T-helper 2 cell treated with Interferon-gamma antibody and Interleukin-4, amounts not matched to agents 100 ng/mL and 5 ng/mL, for 36 hours (primary cell): ENCODE data around the gene CHMP3. TPM values are rescaled to one million over a fixed set of nuclear protein-coding genes. Genes with fewer than 3 reads are reported as not detected.
"Not testable (repeated sequence)": the region's sequence is repeated elsewhere in the genome, so short reads cannot be mapped to it uniquely, and the experiment has no call there.

ENCODE experiments used
- intact Hi-C: fragments of 100-400 bp; cut with micrococcal nuclease; formaldehyde crosslinking; loops from one replicate; pipeline ENCODE4 v1.15.1; 2023
- total RNA-seq: library from RNA; stranded (reverse); gene quantifications from 2 replicates; pipeline ENCODE4 v1.2.3, GENCODE V29; 2022

CHMP3 gene
- total RNA-seq, 1 donor from 2014 or later = 51.8 TPM

DNA sequence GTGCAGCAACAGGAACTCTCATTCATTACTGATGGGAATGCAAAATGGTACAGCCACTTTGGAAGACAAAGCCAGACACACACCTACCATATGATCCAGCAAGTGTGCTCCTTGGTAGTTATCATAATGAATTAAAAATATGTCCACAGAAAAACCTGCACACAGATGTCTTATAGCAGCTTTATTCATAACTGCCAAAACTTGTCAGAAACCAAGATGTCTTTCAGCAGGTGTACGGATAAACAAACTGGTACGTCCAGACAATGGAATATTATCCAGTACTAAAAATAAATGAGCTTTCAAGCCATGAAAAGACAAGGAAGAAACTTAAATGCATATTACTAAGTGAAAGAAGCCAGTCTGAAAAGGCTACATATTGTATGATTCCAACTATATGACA is 50.4 kb downstream of the CHMP3 start:
- intact Hi-C loops = no loop called here

DNA sequence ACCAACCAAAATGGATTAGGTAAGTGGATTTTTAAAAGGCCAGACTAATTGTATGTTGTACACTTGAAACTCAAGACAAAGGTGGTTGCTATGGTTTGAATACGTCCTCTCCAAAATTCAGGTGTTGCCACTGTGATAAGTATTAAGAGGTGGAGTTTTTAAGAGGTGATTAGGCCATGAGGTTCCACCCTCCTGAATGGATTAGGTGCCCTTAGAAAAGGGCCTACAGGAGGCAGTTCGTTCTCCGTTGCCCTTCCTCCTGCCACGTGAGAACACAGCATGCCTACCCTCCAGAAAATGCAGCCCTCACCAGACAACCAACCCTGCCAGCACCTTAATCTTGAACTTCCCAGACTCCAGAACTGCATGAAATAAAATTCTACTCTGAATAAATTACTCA is 51.2 kb downstream of the CHMP3 start:
- intact Hi-C loops = no loop called here

DNA sequence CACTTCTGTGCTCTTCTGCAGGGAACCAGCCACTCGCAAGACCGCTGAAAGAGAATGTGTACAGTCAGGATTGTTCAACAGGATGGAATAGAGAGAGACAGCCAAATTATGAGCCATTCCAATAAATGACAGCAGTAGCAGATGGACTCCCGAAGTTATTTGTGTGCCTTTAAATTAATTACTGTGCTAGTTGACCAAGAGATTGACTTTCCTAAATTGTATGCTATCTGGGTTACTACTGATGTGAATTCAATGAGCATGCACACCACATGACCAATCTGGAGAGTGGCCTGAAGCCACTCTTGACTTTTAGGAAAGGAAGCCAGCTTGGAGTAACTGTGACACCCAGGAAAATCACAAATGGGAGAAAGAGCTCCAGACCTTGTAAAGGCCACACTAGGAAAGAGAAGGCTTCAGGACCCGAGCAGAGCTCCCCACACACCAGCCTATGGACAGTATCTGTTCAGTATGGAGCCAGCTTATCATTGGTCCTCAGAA is 52.8 kb downstream of the CHMP3 start:
- intact Hi-C loops = no loop called here

DNA sequence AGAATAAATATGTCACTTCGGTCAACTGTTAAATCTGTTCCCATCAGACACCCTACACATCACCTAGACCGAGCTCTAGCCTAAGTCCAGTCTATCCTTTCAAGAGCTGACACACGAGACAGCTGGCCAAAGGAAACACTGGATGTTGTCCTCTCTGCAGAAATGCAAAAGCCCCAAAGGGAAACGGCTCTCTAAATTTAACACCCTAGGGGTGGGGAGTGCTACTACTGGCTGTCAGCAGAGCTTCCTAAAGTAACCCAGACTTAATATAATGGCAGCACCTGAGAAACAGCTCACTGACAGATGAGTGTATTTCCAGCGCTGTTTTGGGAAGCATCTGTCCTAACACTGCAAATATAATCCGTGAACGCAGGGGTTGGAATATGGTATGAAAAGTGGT is 55.6 kb downstream of the CHMP3 start:
- intact Hi-C loops = no loop called here

DNA sequence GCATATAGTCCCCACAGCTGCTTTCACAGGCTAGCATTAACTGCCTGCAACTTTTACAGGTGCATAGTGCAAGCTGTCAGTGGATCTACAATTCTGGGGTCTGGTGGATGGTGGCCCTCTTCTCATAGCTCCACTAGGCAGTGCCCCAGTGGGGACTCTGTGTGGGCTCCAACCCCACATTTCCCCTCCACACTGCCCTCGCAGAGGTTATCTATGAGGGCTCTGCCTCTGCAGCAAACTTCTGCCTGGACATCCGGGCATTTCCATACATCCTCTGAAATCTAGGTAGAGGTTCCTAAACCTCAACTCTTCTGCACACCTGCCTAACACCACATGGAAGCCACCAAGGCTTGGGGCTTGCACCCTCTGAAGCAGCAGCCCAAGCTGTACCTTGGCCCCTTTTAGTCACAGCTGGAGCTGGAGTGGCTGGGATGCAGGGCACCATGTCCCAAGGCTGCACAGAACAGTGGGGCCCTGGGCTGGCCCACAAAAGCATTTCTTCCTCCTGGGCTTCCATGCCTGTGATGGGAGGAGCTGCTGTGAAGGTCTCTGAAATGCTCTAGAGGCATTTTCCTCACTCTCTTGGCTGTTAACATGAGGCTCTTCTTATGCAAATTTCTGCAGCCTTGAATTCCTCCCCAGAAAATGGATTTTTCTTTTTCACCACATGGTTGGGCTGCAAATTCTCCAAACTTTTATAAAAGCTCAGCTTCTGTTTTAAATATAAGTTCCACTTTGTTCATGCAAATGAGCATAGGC is 62.7 kb downstream of the CHMP3 start:
- intact Hi-C loops = no loop called here

DNA sequence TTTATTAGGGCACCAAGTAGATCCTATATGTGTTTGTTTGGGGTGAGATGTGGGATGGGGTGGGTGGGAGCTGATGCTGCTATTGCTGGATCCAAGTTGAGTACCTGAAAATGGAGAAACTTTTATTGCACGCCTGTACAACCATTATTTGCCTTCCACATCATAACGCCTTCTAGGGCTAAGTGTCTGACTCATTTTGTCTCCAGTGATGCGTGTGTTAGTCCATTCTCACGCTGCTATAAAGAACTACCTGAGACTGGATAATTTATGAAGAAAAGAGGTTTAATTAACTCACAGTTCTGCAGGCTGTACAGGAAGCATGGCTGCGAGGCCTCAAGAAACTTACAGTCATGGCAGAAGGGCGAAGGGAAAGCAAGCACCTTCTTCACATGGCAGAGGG is 63.9 kb downstream of the CHMP3 start:
- intact Hi-C loops = no loop called here

DNA sequence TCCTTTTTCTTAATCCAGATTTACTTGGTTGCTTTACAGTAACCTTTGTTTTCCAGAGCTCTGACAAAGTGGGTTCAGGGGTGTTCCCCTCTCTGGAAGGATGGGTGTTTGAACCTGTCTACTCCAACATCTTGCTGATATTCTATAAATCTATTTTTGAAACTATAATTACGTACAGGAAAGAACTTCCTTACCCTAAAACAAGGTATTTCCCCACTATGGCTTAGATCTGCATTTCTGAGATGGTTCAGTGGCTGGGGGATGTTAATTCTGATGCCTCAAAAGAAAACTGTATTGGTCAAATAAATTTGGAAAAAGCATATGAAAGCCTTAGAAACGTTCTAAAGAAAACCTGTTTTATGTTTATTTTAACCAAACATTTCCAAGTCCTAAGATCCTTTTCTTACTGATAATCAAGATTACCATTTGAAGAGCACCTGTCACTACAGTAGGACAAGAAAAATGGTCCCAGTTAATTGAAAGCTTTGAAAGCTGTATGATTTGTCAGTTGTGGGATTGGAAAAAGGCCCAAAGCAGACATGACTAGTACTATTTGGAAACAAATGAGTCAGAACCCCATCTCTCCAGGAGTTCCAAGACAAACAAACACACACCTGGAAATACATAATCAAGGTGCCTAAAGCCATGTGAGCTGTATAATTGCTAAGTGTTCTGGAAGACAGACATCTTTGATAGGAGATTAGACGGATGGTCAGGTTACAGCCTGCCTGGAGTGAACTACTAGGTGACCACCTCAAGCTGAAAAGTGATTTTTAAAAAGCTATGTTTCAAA is 64.6 kb downstream of the CHMP3 start:
- intact Hi-C loops = no loop called here

DNA sequence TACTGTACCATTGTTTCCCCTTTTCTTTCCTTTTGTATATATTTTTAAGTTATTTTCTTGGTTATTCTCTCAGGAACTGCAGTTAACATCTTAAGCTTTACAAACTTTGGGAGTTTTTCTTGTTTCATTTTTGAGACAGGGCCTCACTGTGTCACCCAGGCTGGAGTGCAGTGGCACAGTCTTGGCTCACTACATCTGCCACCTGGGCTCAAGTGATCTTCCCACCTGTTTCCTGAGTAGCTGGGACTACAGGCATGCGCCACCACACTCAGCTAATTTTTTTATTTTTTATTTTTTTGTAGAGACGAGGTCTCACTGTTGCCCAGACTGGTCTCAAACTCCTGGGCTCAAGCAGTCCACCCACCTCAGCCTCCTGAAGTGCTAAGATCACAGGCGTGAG is 66.9 kb downstream of the CHMP3 start:
- intact Hi-C loops = not testable (repeated sequence)

DNA sequence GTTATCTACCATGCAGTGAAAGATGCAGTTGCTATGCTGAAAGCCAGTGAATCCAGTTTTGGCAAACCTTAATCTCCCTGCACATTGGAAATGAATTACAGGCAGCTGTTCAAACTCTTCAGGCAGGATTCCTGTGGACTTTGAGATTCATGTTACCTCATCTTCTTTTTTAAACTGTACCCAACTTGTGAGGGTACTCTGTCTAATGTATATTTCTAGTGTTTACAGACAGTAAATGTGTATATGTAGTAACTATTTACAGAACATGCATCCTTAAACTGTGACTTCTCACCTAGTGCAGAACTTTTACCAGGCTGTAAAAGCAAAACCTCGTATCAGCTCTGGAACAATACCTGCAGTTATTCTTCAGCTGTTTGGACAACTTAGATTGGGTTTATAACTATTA is 71.2 kb downstream of the CHMP3 start:
- intact Hi-C loops = no loop called here

DNA sequence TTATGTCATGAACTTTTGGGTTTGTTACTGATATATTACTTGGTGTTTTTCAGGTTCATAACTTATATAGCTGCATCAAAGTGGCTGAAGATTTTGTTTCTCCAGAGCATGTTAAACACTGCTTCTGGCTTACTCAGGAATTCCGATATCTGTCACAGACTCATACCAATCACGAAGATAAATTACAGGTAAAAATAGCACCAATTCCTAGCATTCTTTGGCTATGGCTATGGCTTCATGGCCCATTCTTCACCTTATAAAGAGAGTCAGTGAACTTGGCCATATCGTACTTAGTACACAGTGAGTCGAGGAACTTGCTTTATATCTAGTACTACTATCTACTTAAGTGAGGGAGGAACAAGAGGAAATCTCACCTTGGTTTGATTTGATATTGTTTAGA is 72.2 kb downstream of the CHMP3 start:
- intact Hi-C loops = no loop called here

DNA sequence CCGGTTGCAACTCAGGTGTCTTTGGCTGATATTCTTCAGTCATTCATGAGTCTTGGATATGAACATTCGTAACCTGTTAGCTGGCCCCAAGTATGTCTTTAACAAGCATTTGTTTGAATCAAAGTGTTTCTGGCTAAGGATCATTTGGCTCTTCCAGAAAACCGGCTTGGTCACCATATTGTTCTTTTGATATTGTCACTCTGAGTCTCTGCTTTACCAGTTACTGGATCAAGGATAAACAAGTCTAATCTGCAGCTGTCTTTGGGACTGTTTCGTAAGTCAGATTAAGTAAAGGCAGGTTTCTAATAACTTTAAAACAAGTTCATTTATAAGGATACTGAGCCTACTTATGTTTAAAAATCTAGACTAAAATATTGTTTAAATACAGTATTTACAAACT is 73.0 kb downstream of the CHMP3 start:
- intact Hi-C loops = no loop called here

DNA sequence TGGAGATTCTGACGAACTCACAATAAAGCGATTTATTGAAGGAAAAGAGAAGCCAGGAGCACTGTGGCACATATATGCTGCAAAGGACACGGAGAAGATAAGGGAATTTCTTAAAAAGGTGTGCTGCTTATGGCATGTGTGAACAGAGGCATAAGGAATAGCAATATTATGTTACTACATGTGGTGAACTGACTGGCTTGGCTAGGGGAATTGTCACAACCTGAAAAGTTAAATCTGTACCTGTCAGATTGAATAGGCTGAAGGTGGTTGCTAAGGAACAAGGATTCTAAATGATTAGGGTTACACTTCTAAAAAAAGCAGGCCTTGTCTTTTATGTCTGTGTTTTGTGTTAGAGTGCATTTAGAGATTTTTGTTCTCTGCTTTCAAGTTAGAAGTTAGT is 73.7 kb downstream of the CHMP3 start:
- intact Hi-C loops = loop anchor here (5.0 kb wide), 1 partner anchor 133 kb away; the partner anchor contains the start of gene RNF103

DNA sequence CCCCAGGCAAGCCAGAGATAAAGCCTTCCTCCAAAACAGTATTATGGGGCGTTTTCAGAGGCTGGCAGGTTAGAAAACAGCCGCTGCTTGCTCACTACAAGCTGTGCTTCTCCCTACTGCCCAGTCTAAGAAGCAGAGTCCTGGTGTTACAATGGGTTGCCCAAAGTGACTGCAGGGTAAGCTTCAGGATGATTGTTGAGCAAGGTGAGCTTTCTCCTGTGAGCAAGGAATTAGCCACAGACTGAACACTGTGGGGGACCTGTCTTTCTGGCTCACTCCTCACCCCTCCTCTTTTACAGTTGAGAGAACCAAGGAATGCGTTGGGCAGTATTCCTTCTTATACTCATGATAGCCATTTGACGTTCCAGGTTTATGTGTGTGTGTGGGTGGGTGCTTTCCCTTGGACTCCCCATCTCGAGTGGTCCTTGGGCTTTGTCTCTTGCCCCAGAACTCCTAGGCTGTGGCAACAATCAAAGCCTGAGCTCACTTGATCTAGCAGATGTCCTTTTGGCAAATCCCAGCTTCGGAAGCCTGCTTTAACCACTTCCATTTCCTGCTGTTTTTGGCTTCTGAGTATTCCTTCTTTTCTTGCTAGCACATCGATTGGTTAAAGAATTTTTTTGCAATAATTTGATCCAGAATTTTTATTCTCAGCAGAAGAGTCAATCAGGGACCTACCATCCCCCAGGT is 74.5 kb downstream of the CHMP3 start:
- intact Hi-C loops = loop anchor here (5.0 kb wide), 1 partner anchor 134 kb away; the partner anchor contains the start of gene RNF103

DNA sequence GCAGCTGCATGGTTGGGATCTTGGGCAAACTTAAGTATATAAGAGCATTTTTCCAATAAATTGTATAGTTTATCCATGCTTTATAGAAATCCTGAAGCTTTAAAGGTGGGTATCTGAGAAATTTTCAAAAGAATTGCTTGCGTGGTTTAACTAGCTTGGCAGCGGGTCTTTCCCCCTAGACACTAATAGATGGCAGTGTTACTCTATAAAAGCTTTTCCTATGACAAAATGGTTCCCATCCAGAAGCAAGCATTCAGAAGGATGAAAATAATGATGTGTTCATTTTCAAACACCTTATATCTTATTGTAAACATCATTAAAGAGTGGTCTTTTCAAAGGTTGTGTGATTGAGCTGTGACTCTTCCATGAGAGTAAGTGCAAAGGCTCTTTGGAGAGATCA is 76.2 kb downstream of the CHMP3 start:
- intact Hi-C loops = loop anchor here (5.0 kb wide), 1 partner anchor 135 kb away; the partner anchor contains the start of gene RNF103

DNA sequence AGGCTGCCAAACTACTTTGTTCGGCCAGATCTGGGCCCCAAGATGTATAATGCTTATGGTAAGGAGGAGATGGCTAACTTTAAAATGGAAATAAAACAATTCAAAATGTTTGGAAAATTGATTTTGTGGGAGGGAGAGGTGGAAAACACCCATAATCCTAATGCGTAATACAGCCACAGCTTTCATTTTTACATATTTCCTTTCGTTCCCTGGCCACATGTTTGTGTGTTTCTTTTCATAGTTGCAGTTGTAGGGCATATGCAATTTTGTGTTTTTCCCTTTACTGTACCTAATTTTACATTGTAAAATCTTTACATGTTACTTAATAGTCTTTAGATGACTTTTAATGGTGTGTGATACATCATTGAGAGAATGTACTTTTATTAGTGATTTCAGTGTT is 77.4 kb downstream of the CHMP3 start:
- intact Hi-C loops = loop anchor here (5.0 kb wide), 1 partner anchor 136 kb away; the partner anchor contains the start of gene RNF103

DNA sequence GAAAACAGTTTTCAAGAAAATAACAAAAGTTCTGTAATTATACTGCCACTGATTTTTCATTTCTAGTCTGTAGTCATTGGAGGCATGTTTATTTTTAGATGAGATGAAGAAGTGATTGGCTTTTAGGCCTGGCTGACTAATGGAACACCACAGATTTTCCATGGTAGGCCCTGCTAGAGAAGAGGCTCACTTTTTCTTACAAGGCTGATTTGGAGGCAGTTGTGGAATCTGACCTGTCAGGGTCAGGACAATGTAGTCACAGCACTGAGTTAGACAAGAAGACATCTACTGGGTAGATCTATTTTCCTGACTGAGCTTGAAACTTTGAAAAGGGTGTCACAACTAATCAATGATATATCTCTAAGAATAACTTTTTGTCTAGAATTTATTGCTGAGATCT is 78.1 kb downstream of the CHMP3 start:
- intact Hi-C loops = loop anchor here (5.0 kb wide), 1 partner anchor 137 kb away; the partner anchor contains the start of gene RNF103

DNA sequence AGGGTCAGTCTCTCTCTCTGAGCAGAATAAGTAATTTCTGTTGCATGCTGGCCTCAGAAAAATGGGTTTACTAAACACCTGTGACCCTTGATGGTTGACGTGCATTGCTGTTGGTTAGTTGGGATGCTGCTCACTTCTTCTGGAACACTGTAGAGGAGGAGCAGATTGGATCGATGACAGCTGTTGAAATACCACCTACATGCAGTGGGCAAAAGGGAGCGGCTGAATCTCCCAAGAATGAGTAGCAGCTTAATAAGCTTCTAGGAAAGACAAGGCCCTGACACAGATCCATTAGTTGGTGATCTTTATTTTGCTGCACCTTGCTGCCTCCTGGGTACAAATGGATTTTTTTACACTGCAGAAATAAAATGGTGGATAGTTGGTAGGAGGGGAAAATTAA is 78.9 kb downstream of the CHMP3 start:
- intact Hi-C loops = loop anchor here (5.0 kb wide), 1 partner anchor 42 kb away; the partner anchor contains the start of gene KDM3A

DNA sequence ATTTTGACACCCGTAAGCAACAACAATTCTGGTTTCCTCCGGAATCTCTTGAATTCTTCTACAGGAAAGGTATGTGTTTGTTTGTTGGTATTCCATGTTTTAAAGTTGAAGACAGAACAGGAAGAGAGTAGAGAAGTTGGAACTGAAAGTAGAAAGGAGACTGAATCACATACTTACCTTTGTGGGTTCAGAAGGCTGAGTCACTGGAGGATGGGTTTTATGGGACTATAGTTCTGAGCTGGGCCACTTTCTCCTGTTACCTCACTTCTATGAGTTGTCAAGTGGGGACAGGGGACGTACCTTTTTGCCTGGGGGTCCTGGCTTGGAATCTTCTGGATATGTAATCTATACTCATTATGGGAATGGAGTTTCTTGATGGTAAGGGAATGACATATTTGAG is 81.2 kb downstream of the CHMP3 start:
- intact Hi-C loops = loop anchor here (5.0 kb wide), 1 partner anchor 40 kb away; the partner anchor contains the start of gene KDM3A

DNA sequence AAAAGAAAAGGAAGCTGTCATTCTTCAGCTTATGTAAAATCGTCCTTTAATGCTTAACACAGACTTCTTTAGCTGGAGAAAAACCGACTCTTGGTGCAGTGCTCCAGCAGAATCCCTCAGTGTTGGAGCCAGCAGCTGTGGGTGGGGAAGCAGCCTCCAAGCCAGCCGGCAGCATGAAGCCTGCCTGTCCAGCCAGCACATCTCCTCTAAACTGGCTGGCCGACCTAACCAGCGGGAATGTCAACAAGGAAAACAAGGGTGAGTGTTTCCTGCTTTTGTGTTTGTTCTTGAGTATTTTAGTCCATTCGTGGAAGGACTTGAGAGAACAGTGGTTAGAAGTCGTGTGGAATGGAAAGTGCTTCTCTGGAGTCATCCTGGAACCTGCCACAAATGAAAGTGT is 83.1 kb downstream of the CHMP3 start:
- intact Hi-C loops = loop anchor here (5.0 kb wide), 1 partner anchor 38 kb away; the partner anchor contains the start of gene KDM3A

DNA sequence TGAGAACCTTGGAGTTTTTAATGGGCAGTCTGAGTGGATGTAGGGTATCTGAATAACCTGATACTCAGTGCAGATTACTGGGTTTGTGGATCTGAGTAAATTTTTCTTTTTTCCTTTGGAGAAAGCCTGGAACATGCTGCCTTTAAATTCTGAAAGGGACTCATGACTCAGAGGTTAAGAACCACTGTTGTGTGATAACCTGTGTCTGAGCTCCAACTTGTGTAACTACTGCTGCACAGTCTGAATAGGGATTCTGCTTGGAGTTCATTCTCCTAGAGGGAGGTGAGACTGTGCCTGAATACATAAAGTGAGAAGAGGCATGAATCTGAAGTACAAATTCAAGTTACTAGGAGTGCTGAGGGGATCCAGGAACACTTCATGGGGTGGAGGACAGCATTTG is 85.9 kb downstream of the CHMP3 start:
- intact Hi-C loops = no loop called here

DNA sequence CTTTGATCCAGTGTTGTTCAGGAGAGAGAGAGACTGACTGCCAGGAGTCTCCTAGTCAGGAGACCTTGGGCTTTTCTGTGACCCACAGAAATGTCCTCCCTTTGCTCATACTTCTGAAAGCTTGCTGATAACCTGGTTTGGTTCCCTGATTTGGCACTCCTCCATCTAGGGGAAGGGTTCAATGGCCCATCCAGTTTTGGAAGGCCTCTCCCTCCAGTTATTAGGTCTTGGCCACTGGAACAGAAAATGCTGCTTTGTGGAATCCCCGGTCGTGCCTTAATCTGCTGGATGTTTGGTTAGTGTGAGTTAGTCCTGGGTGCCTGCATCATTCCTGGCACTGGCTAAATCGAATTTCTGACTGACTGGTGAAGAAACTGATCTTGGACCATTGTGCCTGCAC is 86.3 kb downstream of the CHMP3 start:
- intact Hi-C loops = no loop called here
